ENCODE measurements around the gene TMEM184B. TPM values are rescaled to one million over a fixed set of nuclear protein-coding genes. Genes with fewer than 3 reads are reported as not detected.

Gene TMEM184B
- total and polyA plus RNA-seq, 10 of the 15 experiments (the other 5 are each of a cell fraction or from before 2014, with no cell fraction given): 0.56 to 22.4 (median 7.9) TPM

GRCh38 chr22:38311323-38311620 lies 38.5 kb upstream of the TMEM184B start (continued):
- TF ChIP-seq FOS (IDR thresholded peaks at IDR 0.05; ENCODE audit: borderline replicate concordance, extremely low read depth, insufficient read length): no peak

- peaks cover 72% of the 10 kb centered on the region for H3K4me1 ChIP-seq (ENCODE audit: control insufficient read depth, insufficient read depth, low read length)
- no TSS peak for BruUV-seq (replicated peaks)
These were observed 37.9 kb upstream of the TMEM184B start for GRCh38 chr22:38310518-38311322.

More at GRCh38 chr22:38310518-38311322, 37.9 kb upstream of the TMEM184B start:
- no peak for DNase-seq (ENCODE audit: low read depth, low spot score)
- ChIA-PET CTCF (no interaction called here), RAD21 (ENCODE audit: unreplicated experiment) (interaction anchor here (0.9 kb wide), 1 partner anchor 50 kb away, joined by 3 read pairs; no protein-coding TSS in a partner anchor), SMC1A (ENCODE audit: uncharacterized antibody, unreplicated experiment) (interaction anchor here (1.2 to 1.9 kb wide), 2 partner anchors 40 to 105 kb away, joined by 3 to 4 read pairs; no protein-coding TSS in a partner anchor), POLR2A (no interaction called here)
- Histone ChIP-seq H3K4me2 (ENCODE audit: control insufficient read depth, insufficient read depth) (0 out of 2 replicates have a peak overlapping the region, but pooled peaks have one; percentile 97), H3K36me3 (ENCODE audit: control insufficient read depth in 2 of 2, insufficient read depth in 2 of 2, low read length in 1 of 2) (peaks cover 9 to 24% of the 10 kb centered on the region in 2 experiments; a peak in 3 of 4 replicates), H3K27me3 (replicated peaks in 1 of 2; ENCODE audit: control insufficient read depth in 2 of 2, insufficient read depth in 2 of 2, low read length in 1 of 2) (no peaks in the 10 kb centered on the region), H3K9me3 (replicated peaks; ENCODE audit: control insufficient read depth, insufficient read depth, low read length) (no peaks in the 10 kb centered on the region), H2AFZ (ENCODE audit: control insufficient read depth, low read depth, low read length) (no peak overlapping the region), H3K27ac (ENCODE audit: control insufficient read depth, insufficient read depth) (peak overlapping the region; percentile 61), H4K20me1 (ENCODE audit: control insufficient read depth, insufficient read depth) (no peaks in the 10 kb centered on the region), H3K9ac (ENCODE audit: control insufficient read depth, insufficient read depth, low read length) (no peak overlapping the region), H3K79me2 (ENCODE audit: control insufficient read depth, insufficient read depth, low read length) (peaks cover 85% of the 10 kb centered on the region), H3K4me3 (no peak overlapping the region)
- TF ChIP-seq ESRRA (IDR thresholded peaks at IDR 0.05; ENCODE audit: low read length) (peak; percentile 57; the same call in 1 of the 2 replicates), POLR2AphosphoS5 (IDR thresholded peaks at IDR 0.05; ENCODE audit: low read length) (0 out of 2 replicates have a peak, but pooled peaks have one; percentile 18), JUND (IDR thresholded peaks at IDR 0.05; ENCODE audit: low read depth, low read length) (no peak), DPF2 (IDR thresholded peaks at IDR 0.05) (0 out of 2 replicates have a peak, but pooled peaks have one; percentile 20)
- WGBS (ENCODE audit: insufficient coverage, insufficient replicate concordance, low lambda C conversion rate, missing lambda C conversion rate): 36% methylated on average over 18 of the region's 18 CpGs
- no peak for FAIRE-seq
- no peak for ATAC-seq
- in situ Hi-C loops (cut with MboI) (no loop called here), intact Hi-C loops (cut with micrococcal nuclease; ENCODE audit: unreplicated experiment) (loop anchor here (5.0 kb wide), 1 partner anchor 48 kb away; no protein-coding TSS in a partner anchor)

Measured in GM12878 (cell line).